Activated naive CD4-positive, alpha-beta T cell treated with anti-CD3 and anti-CD28 coated beads, Interleukin-2, amount 10 ng/mL, durations not matched to agents 7 days and 5 days (primary cell): Measurements from ENCODE around the gene PRKCA.

Experiments
- CTCF ChIA-PET: fragments of 350-600 bp; sonication (Branson Sonifier 250); formaldehyde crosslinking; loops from one replicate; lab custom pipeline; 2021; ENCODE audit warnings: antibody characterized with exemption; lab: Charles Lee
- DNase-seq: peaks from one replicate; pipeline ENCODE4 v3.0.0-alpha.2; 2020
- H3K27ac Mint-ChIP-seq: one replicate; pipeline ENCODE4 v1.8.0; 2021; ENCODE audit warnings: mild to moderate bottlenecking, moderate library complexity, mixed read lengths
- H3K27me3 Mint-ChIP-seq: one replicate; pipeline ENCODE4 v1.8.0; 2021; ENCODE audit warnings: mild to moderate bottlenecking, mixed read lengths
- H3K36me3 Mint-ChIP-seq: one replicate; pipeline ENCODE4 v1.8.0; 2021; ENCODE audit warnings: mixed read lengths
- H3K4me1 Mint-ChIP-seq: one replicate; pipeline ENCODE4 v1.8.0; 2021; ENCODE audit warnings: mixed read lengths
- H3K4me3 Mint-ChIP-seq: one replicate; pipeline ENCODE4 v1.8.0; 2021; ENCODE audit warnings: mild to moderate bottlenecking, moderate library complexity, mixed read lengths
- H3K9me3 Mint-ChIP-seq: one replicate; pipeline ENCODE4 v1.8.0; 2021; ENCODE audit warnings: mixed read lengths

PRKCA gene

DNA sequence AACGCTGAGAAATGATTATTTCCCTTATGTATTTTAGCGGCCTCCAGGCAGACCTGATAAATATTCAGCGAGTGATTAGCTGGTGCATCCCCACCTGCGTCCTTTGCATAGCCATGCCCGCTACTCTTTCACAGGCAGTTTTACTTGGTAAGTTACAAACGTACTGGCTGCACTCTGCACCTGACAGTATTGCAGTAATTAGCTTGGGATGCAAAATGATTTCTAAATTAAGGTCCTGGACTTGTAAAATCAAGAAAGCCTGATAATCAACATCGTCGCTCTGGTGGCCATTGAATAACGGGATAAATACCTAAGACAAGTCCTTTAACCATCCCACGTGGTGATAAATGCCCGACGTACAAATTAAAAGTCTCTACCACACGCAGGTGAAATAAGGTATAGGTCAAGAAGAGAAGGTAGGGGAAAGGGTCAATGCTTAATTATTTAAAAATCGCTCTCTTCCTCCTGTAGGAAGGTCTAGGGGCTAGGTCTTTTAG is 998 bp upstream of the PRKCA start:
- H3K36me3 Mint-ChIP-seq, result peaks cover 27% of the 10 kb centered on the region
- peak overlapping the region; percentile 85 for H3K4me3 Mint-ChIP-seq
- no peak for DNase-seq
- peaks cover 41% of the 10 kb centered on the region for H3K4me1 Mint-ChIP-seq
- H3K9me3 Mint-ChIP-seq, result no peaks in the 10 kb centered on the region
- CTCF ChIA-PET, result interaction anchor here (1.0 to 1.7 kb wide), 3 partner anchors 13 to 266 kb away, joined by 3 to 4 read pairs (median 4); no protein-coding TSS in a partner anchor
- H3K27ac Mint-ChIP-seq, result peak overlapping the region; percentile 81
- H3K27me3 Mint-ChIP-seq, result peaks cover 13% of the 10 kb centered on the region

DNA sequence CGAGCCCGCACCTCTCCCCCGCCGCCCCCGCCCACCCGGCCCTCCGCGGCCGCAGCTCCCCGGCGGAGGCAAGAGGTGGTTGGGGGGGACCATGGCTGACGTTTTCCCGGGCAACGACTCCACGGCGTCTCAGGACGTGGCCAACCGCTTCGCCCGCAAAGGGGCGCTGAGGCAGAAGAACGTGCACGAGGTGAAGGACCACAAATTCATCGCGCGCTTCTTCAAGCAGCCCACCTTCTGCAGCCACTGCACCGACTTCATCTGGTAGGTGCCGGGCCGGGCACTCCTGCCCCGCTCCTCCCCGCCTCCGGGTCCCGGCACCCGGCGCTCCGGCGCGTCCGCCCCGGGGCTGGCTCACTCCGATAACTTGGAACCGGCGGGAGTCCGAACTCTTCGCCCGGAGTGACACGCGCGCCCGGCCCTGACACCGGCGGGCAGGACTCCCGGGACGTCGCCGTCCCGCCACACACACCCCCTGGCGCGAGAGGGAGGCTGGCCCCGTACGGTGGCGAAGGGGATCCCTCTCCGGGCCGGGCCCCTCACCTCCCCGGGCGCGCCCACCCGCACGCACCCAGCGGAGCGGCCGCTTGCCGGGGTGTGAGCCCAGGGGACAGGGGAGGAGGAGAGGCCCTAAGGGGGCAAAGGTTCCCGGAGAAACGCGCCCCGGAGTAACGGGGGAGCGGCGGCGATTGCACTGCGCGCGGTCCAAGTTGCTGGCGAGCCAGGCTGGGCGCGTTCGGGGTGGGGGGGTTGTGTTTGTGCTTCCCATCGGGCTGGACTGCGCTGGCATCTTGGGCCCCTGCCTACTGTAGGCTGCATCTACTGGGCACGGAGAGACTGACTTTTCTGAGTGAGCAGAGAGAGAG is 581 bp downstream of the PRKCA start:
- Mint-ChIP-seq H3K27me3 (peaks cover 13% of the 10 kb centered on the region), H3K27ac (peak overlapping the region; percentile 91), H3K9me3 (no peaks in the 10 kb centered on the region), H3K4me3 (peak overlapping the region; percentile 100), H3K36me3 (peaks cover 42% of the 10 kb centered on the region), H3K4me1 (peaks cover 57% of the 10 kb centered on the region)
- DNase-seq, result peak; percentile 64
- CTCF ChIA-PET, result interaction anchor here (0.7 to 1.6 kb wide), 3 partner anchors 39 to 130 kb away, joined by 3 to 4 read pairs (median 3); no protein-coding TSS in a partner anchor

DNA sequence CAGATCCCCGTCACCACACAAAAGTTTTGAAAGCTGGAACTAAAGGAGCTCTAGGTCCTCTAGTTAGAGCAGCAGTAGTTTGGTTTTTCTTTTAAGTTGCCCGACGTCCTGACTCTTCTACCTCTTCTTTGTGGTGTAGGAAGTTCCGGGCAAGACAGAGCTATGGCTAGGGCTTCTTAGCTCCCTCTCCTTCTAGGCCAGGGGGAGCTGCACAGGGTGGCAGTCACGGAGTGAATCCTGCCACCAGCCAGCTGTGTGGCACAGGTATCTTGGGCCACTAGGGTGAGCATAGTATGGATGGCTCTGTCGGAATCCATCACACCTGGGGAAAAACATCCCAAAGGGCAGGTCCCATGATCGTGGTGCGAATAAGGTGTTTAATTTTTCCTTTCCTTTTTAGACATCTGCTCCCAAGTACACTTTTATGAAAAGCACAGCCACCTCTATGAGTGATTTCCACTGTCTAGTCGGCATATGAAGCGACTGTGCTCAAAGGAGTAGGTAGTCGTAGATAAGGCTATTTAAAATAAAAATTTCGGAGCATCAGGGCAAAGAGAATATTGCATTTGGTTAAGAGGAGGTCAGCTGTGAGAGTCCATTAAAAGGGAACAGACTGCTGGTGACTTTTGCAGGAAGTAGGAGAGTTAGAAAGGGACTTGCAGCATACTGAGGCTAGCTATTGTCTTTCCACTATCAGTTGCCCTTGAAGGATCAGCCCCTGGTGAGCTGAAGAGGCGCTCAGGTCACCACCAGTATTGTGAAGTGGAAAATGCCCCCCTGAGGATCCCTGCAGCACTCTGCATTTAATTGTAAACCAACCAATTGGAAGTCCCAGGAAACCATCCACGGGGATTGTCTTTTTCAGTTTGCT is 2.1 kb downstream of the PRKCA start:
- H3K36me3 Mint-ChIP-seq, result peaks cover 52% of the 10 kb centered on the region

DNA sequence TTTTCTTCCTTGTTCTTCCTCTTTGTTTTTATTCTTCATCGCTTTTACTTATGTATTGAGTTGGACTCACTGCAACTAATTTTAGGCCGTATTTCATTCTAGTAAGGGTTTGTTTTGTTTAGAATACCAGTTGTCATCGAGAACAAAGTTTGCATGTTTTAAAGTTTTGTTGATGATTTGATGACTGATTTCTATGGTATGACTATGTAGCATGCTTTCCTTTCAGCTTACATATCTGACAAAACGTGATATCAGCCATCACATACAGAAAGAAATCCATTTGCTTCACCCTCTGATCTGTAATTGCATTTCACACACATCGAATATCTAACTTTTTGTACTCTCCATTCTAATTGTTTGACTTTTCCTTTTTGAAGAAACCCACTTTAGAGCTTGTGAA is 4.0 kb downstream of the PRKCA start:
- peak overlapping the region; percentile 75 for H3K4me3 Mint-ChIP-seq
- no peaks in the 10 kb centered on the region for H3K27me3 Mint-ChIP-seq
- no peaks in the 10 kb centered on the region for H3K9me3 Mint-ChIP-seq
- peak overlapping the region; percentile 86 for H3K27ac Mint-ChIP-seq
- peaks cover 59% of the 10 kb centered on the region for H3K36me3 Mint-ChIP-seq
- H3K4me1 Mint-ChIP-seq, result peaks cover 77% of the 10 kb centered on the region
- DNase-seq, result no peak
- CTCF ChIA-PET, result interaction anchor here (0.7 to 1.5 kb wide), 3 partner anchors 11 to 794 kb away, joined by 3 to 5 read pairs (median 3); no protein-coding TSS in a partner anchor

More for the DNA sequence above, 2.1 kb downstream of the PRKCA start:
- Mint-ChIP-seq H3K4me3 (peak overlapping the region; percentile 100), H3K27ac (peak overlapping the region; percentile 90), H3K9me3 (no peaks in the 10 kb centered on the region), H3K27me3 (peaks cover 6% of the 10 kb centered on the region), H3K4me1 (peaks cover 73% of the 10 kb centered on the region)
- CTCF ChIA-PET, result interaction anchor here (0.7 to 1.7 kb wide), 9 partner anchors 9 to 128 kb away, joined by 3 to 7 read pairs (median 4); no protein-coding TSS in a partner anchor
- DNase-seq, result peak; percentile 46

DNA sequence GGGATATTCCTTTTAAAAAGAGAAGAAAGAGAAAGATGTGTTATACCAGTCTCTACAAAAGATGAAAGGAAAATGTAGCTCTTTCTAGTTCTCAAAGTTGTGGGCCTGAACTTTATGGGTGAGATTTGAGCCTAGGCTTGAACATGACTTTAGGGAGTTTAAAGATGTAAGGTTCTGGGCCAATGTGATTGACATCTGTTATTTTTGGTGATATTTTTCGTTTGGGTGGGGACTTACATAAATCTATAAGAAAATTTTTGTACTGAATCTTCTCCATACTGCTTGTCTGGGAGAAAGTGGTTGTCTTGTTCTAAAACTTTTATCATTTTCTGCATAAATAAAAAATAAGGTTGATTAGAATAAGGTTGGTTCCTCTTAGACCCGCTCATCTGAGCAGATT is 4.8 kb downstream of the PRKCA start:
- H3K27me3 Mint-ChIP-seq, result no peaks in the 10 kb centered on the region
- H3K36me3 Mint-ChIP-seq, result peaks cover 65% of the 10 kb centered on the region
- peak overlapping the region; percentile 44 for H3K27ac Mint-ChIP-seq
- CTCF ChIA-PET, result no interaction called here
- H3K4me1 Mint-ChIP-seq, result peaks cover 82% of the 10 kb centered on the region
- H3K9me3 Mint-ChIP-seq, result no peaks in the 10 kb centered on the region
- no peak overlapping the region for H3K4me3 Mint-ChIP-seq
- no peak for DNase-seq

DNA sequence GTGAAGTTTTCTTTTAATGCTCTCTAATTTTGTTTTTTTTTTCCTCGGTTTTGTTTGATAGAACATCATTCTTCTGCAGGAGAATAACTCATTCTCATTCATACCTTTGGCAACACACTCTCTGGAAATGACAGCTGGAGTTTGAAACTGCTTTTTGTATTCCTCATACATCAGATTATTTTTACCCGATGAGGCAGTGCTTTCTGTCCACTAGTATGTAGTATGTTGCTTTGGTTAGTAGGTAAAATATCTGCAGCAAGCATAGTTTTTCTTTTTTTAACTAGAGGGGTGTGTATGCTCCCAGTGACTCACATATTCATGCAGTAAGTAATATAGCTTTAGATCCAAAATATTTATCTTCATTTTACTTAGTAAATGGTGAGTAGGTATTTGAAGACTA is 6.4 kb downstream of the PRKCA start:
- H3K36me3 Mint-ChIP-seq, result peaks cover 68% of the 10 kb centered on the region
- DNase-seq, result no peak
- H3K9me3 Mint-ChIP-seq, result no peaks in the 10 kb centered on the region
- H3K4me1 Mint-ChIP-seq, result peaks cover 96% of the 10 kb centered on the region
- H3K4me3 Mint-ChIP-seq, result no peak overlapping the region
- H3K27me3 Mint-ChIP-seq, result no peaks in the 10 kb centered on the region
- CTCF ChIA-PET, result interaction anchor here (1.1 to 1.8 kb wide), 2 partner anchors 20 to 120 kb away, joined by 3 to 4 read pairs; no protein-coding TSS in a partner anchor
- H3K27ac Mint-ChIP-seq, result no peak overlapping the region

DNA sequence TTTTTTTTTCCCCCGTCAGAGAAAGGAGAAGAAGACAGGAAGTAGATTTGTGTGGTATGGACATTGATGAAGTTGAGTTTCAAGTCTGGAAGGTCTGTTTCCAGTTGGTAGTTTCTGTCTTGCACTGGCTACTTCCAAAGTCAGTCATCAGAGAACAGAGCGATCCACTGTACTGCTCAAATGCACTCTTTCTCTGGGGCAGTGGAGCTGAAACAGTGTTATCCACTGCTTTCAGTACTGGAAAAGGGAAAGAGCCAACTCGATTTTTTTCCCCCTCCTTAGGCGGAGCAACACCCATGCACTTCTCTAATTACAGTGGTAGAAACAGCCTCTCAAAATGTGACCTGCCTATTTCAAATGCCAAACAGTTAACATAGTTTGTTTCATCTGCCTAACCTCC is 7.4 kb downstream of the PRKCA start:
- Mint-ChIP-seq H3K4me3 (no peak overlapping the region), H3K36me3 (peaks cover 63% of the 10 kb centered on the region), H3K9me3 (no peaks in the 10 kb centered on the region), H3K27ac (peak overlapping the region; percentile 17), H3K27me3 (no peaks in the 10 kb centered on the region), H3K4me1 (peaks cover 96% of the 10 kb centered on the region)
- CTCF ChIA-PET, result interaction anchor here (1.4 to 1.8 kb wide), 3 partner anchors 83 to 123 kb away, joined by 3 to 6 read pairs (median 4); no protein-coding TSS in a partner anchor
- no peak for DNase-seq

DNA sequence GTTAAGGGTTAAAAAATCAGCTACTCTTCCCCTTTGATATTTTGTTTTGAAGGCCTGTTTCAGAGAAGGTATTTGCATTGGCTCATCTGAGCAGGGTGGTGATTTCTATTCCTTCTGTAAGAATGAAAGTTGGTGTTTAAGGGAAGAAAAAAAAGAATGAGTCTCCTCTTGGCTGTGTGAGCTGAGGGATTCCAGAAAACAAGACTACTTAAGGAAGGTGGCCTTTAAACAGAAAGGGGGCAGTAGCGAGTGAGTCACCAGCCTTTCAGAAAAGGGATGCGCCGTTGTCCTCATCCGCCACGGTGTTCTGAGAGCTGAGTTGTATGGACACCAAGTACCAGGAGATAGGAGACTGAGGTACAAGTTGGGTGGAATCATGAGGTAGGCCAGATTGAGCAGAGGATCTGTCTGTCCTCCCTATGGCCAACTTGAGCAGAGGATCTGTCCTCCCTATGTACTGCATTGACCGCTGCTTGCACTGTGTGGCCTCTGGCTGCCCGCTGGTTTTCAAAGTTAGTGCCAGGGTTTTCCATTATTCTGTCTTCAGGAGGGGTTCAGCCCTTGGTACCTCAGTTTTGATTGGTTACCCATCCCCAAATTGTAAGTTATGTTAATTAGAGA is 8.2 kb downstream of the PRKCA start:
- Mint-ChIP-seq H3K27ac (peak overlapping the region; percentile 20), H3K9me3 (no peaks in the 10 kb centered on the region), H3K27me3 (no peaks in the 10 kb centered on the region), H3K4me3 (no peak overlapping the region), H3K4me1 (peaks cover 88% of the 10 kb centered on the region), H3K36me3 (peaks cover 64% of the 10 kb centered on the region)
- no peak for DNase-seq
- CTCF ChIA-PET, result interaction anchor here (0.6 to 1.8 kb wide), 4 partner anchors 16 to 122 kb away, joined by 3 to 6 read pairs (median 4); no protein-coding TSS in a partner anchor

DNA sequence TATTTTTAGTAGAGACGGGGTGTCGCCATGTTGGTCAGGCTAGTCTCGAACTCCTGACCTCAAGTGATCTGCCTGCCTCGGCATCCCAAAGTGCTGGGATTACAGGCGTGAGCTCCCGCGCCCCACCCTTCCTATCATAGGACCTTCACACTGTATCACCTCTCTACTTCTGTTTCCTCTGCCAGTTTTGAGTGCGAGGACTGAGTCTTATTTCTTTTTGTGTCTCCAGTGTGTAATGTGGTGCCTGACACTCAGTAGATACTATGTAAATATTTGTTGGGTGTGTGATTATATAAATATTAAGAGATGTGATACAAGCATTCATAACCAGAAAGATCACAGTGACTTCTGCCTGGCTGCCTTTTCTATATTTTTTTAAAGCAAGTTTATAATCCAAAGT is 10.5 kb downstream of the PRKCA start:
- peaks cover 79% of the 10 kb centered on the region for H3K4me1 Mint-ChIP-seq
- no peak overlapping the region for H3K27ac Mint-ChIP-seq
- no peaks in the 10 kb centered on the region for H3K27me3 Mint-ChIP-seq
- H3K36me3 Mint-ChIP-seq, result peaks cover 60% of the 10 kb centered on the region
- DNase-seq, result no peak
- no peak overlapping the region for H3K4me3 Mint-ChIP-seq
- no peaks in the 10 kb centered on the region for H3K9me3 Mint-ChIP-seq
- CTCF ChIA-PET, result interaction anchor here (1.1 to 1.9 kb wide), 4 partner anchors 9 to 254 kb away, joined by 4 to 8 read pairs (median 6); no protein-coding TSS in a partner anchor

DNA sequence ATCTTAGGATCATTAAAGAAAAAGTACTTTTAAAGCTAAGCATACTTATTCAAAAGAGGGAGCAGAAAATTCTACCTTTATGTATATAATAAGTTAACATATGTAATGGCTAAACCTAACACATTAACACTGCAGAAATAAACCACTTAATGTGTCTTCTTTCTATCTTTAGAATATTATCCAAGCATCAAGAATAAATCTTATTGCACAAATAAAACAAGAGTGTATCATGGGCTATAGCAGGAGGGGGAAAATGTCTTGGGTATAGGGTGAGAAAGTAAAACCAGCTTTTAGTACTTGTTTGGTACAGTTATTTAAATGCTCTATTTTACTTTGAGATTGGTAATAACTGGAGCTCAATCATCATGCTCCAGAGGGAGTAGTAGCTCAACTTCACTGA is 10.9 kb downstream of the PRKCA start:
- H3K27ac Mint-ChIP-seq, result no peak overlapping the region
- H3K4me1 Mint-ChIP-seq, result peaks cover 75% of the 10 kb centered on the region
- no peak overlapping the region for H3K4me3 Mint-ChIP-seq
- no peaks in the 10 kb centered on the region for H3K9me3 Mint-ChIP-seq
- CTCF ChIA-PET, result interaction anchor here (0.8 to 1.9 kb wide), 5 partner anchors 9 to 253 kb away, joined by 3 to 8 read pairs (median 4); no protein-coding TSS in a partner anchor
- H3K36me3 Mint-ChIP-seq, result peaks cover 59% of the 10 kb centered on the region
- no peaks in the 10 kb centered on the region for H3K27me3 Mint-ChIP-seq
- no peak for DNase-seq

DNA sequence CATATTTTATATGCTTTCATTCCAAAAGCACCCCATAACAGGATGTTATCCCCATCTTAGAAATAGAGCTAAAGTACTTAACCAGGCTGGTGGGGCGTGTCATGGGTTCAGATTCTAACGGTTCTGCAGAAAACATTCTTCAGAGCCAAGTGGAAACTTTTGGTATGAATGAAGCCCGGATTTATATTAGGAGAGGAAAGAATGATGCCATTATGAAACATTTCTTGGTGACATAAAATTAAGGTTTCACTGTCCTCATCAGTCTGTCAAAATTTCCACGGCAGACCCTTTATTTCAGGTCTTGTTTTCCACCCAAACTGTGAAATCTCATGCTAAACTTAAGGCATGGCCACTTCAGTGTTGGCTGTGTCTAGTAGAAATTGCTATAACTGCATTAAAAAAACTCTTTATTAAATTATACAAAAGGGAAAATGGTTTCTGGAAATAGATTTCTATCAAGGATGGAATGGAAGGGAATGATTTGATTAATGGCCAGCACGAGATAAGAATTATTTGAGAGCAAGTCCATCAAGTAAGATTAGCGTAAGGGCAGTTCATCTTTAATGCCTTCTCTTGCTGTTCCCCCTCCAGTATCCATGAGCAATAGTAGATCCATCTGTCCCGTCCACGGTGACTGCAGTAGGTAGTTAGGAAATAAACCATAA is 11.7 kb downstream of the PRKCA start:
- no peaks in the 10 kb centered on the region for H3K9me3 Mint-ChIP-seq
- no peak overlapping the region for H3K27ac Mint-ChIP-seq
- H3K27me3 Mint-ChIP-seq, result no peaks in the 10 kb centered on the region
- no peak overlapping the region for H3K4me3 Mint-ChIP-seq
- peaks cover 54% of the 10 kb centered on the region for H3K36me3 Mint-ChIP-seq
- CTCF ChIA-PET, result interaction anchor here (0.8 to 1.9 kb wide), 6 partner anchors 10 to 253 kb away, joined by 3 to 8 read pairs (median 4); no protein-coding TSS in a partner anchor
- peaks cover 67% of the 10 kb centered on the region for H3K4me1 Mint-ChIP-seq
- DNase-seq, result no peak

DNA sequence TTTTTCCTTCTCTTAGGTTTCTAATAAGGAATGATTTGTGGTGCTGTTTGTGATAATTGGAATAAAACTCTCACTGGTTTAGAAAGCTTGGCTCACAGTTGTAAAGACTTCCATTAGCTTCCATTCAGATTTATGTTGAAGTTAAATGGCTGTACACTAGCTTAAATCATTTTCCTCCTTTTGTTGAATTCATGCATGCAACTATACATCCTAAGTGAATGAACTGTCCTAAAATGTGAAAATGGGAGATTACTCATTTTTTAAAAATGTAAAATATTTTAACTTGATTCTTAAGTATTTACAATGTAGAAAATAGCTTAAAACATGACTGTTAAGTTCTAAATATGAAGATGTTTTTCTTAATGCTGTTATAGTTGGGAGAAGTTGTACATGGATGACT is 15.2 kb downstream of the PRKCA start:
- peaks cover 34% of the 10 kb centered on the region for H3K4me1 Mint-ChIP-seq
- no peak overlapping the region for H3K27ac Mint-ChIP-seq
- H3K9me3 Mint-ChIP-seq, result peaks cover 10% of the 10 kb centered on the region
- peaks cover 48% of the 10 kb centered on the region for H3K36me3 Mint-ChIP-seq
- H3K4me3 Mint-ChIP-seq, result no peak overlapping the region
- H3K27me3 Mint-ChIP-seq, result no peaks in the 10 kb centered on the region
- CTCF ChIA-PET, result interaction anchor here (1.7 kb wide), 1 partner anchor 11 kb away, joined by 5 read pairs; no protein-coding TSS in a partner anchor
- DNase-seq, result no peak

DNA sequence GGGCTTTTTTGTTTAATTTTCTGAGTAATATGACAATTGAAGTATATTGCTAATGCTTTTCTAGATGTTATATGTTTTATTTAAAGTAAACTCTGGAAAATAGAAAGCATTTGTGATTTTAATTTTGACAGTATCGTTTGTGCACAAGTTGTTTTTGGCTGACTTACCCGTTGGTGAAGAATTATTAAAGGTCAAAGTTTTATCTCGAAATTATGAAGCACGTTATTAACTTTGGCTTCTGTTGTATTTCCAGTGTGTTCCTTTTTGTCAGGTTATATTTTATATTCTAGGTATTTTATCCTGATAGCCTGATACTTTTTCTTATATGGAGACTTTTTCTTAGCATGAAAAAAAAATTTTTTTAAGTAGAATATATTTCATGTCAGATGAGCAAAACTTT is 16.8 kb downstream of the PRKCA start:
- Mint-ChIP-seq H3K4me3 (no peak overlapping the region), H3K36me3 (peaks cover 62% of the 10 kb centered on the region), H3K27me3 (no peaks in the 10 kb centered on the region), H3K4me1 (peaks cover 23% of the 10 kb centered on the region), H3K9me3 (peaks cover 10% of the 10 kb centered on the region), H3K27ac (no peak overlapping the region)
- no peak for DNase-seq
- CTCF ChIA-PET, result no interaction called here
